Common myeloid progenitor, CD34-positive (primary cell): ENCODE results near the gene RNF44.
"Not testable (repeated sequence)": the region's sequence is repeated elsewhere in the genome, so short reads cannot be mapped to it uniquely, and the experiment has no call there.

Experiments used
- CTCF ChIA-PET: fragments of 350-600 bp; sonication (Branson Sonifier 250); formaldehyde crosslinking; loops from one replicate; lab custom pipeline; 2021; ENCODE audit warnings: antibody characterized with exemption; lab: Charles Lee
- POLR2A ChIA-PET: fragments of 350-600 bp; sonication (Branson Sonifier 250); formaldehyde crosslinking; loops from one replicate; lab custom pipeline; 2021; ENCODE audit warnings: antibody characterized with exemption; lab: Charles Lee
- DNase-seq, 3 donors: peaks; one replicate each; pipeline versions ENCODE4 v3.0.0 to v3.0.0-alpha.2; 2013
- H3K27ac ChIP-seq, 2 experiments: 1 replicate in 1 of 2; 2 replicates in 1 of 2; pipeline ENCODE4 v1.7.0; 2013; ENCODE audit warnings: inconsistent platforms in 2 of 2, low read length in 2 of 2, mild to moderate bottlenecking in 2 of 2, low read depth in 1 of 2, moderate library complexity in 1 of 2; ENCODE audit not compliant: severe bottlenecking in 2 of 2, insufficient read depth in 1 of 2, poor library complexity in 1 of 2
- H3K27me3 ChIP-seq, 5 experiments: replicated peaks in 2 of 5; 1 replicate in 3 of 5; 2 replicates in 2 of 5; pipeline versions ENCODE4 v1.6.1 to v1.7.0; 2013; ENCODE audit warnings: low read length in 4 of 5, mild to moderate bottlenecking in 2 of 5, moderate library complexity in 2 of 5, inconsistent platforms in 1 of 5; ENCODE audit not compliant: insufficient read depth in 5 of 5, control insufficient read depth in 4 of 5
- H3K36me3 ChIP-seq, 4 experiments: 1 replicate in 2 of 4; 2 replicates in 2 of 4; pipeline versions ENCODE4 v1.6.1 to v1.7.0; 2013; ENCODE audit warnings: low read length in 3 of 4, control low read depth in 1 of 4, mild to moderate bottlenecking in 1 of 4; ENCODE audit not compliant: control insufficient read depth in 4 of 4, insufficient read depth in 4 of 4
- H3K4me1 ChIP-seq, 4 experiments: 1 replicate in 3 of 4; 2 replicates in 1 of 4; pipeline versions ENCODE4 v1.6.1 to v1.7.1; 2013; ENCODE audit warnings: low read length in 3 of 4, mild to moderate bottlenecking in 3 of 4, control low read depth in 1 of 4, inconsistent platforms in 1 of 4, moderate library complexity in 1 of 4; ENCODE audit not compliant: control insufficient read depth in 4 of 4, insufficient read depth in 4 of 4; ENCODE audit errors: control extremely low read depth in 1 of 4
- H3K4me3 ChIP-seq, 7 experiments: 1 replicate in 4 of 7; 2 replicates in 3 of 7; pipeline versions ENCODE4 v1.5.1 to v1.7.0; 2013; ENCODE audit warnings: mild to moderate bottlenecking in 7 of 7, low read length in 6 of 7, moderate library complexity in 6 of 7, inconsistent platforms in 2 of 7, low read depth in 2 of 7, control low read depth in 1 of 7; ENCODE audit not compliant: insufficient read depth in 4 of 7, control insufficient read depth in 1 of 7; ENCODE audit errors: extremely low read depth in 1 of 7
- H3K9me3 ChIP-seq, 5 experiments: 1 replicate in 4 of 5; 2 replicates in 1 of 5; pipeline versions ENCODE4 v1.6.1 to v1.7.1; 2013; ENCODE audit warnings: low read length in 4 of 5, mild to moderate bottlenecking in 2 of 5, inconsistent platforms in 1 of 5, low read depth in 1 of 5, moderate library complexity in 1 of 5; ENCODE audit not compliant: control insufficient read depth in 4 of 5, insufficient read depth in 2 of 5; ENCODE audit errors: control extremely low read depth in 1 of 5
- WGBS: methylation state at CpG from one replicate; pipeline ENCODE4 v1.1.5; 2013; ENCODE audit not compliant: insufficient coverage; 5-methylcytosine and 5-hydroxymethylcytosine counted together

The RNF44 gene

DNA sequence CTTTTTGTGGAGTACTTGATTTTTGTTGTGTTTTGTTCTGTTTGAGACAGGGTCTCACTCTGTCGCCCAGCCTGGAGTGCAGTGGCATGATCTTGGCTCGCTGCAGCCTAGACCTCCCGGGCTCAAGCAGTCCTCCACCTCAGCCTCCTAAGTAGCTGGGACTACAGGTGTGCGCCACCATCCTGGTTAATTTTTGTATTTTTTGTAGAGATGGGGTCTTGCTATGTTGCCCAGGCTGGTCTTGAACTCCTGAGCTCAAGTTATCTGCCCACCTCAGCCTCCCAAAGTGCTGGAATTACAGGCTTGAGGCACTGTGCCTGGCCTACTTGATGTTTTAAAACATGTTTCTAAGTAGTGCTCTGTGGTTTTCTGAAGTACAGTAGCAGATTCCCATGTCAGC is 50.0 kb downstream of the RNF44 start:
- Histone ChIP-seq H3K36me3 (peaks cover 19 to 60% (median 27%) of the 10 kb centered on the region in 4 experiments), H3K4me1 (peaks cover 0 to 12% (median 0%) of the 10 kb centered on the region in 4 experiments)
- CTCF ChIA-PET = interaction anchor here (1.3 to 1.7 kb wide), 2 partner anchors 50 to 56 kb away, joined by 3 to 7 read pairs; partner anchors contain the start of gene RNF44
- POLR2A ChIA-PET, DNase-seq, H3K4me3 ChIP-seq, H3K27me3 ChIP-seq, H3K9me3 ChIP-seq, H3K27ac ChIP-seq: not testable (repeated sequence)
- WGBS = no CpG with 5 or more reads among the region's 4 CpGs

- CTCF ChIA-PET = interaction anchor here (0.7 to 0.9 kb wide), 2 partner anchors 20 to 56 kb away, joined by 3 read pairs; no protein-coding TSS in a partner anchor
- Histone ChIP-seq H3K4me1 (peaks cover 0 to 5% (median 0%) of the 10 kb centered on the region in 4 experiments), H3K4me3 (no peak overlapping the region), H3K27me3 (peaks cover 0 to 5% (median 0%) of the 10 kb centered on the region in 5 experiments), H3K36me3 (peaks cover 20 to 63% (median 29%) of the 10 kb centered on the region in 4 experiments), H3K9me3 (peaks cover 0 to 3% (median 0%) of the 10 kb centered on the region in 5 experiments), H3K27ac (no peak overlapping the region)
- WGBS = 99% methylated on average over 6 of the region's 7 CpGs
- POLR2A ChIA-PET = no interaction called here
- no peak for DNase-seq
These were observed 50.9 kb downstream of the RNF44 start for GRCh38 chr5:176486189-176486757.

GRCh38 chr5:176485176-176485575 is 52.0 kb downstream of the RNF44 start:
- CTCF ChIA-PET = no interaction called here
- POLR2A ChIA-PET = no interaction called here
- peaks cover 0 to 3% (median 0%) of the 10 kb centered on the region in 5 experiments for H3K9me3 ChIP-seq
- peaks cover 22 to 67% (median 30%) of the 10 kb centered on the region in 4 experiments for H3K36me3 ChIP-seq
- no peak for DNase-seq
- no peak overlapping the region for H3K4me3 ChIP-seq
- no peaks in the 10 kb centered on the region for H3K4me1 ChIP-seq
- peaks cover 0 to 5% (median 0%) of the 10 kb centered on the region in 5 experiments for H3K27me3 ChIP-seq
- WGBS = 89% methylated on average over 2 of the region's 2 CpGs
- H3K27ac ChIP-seq = no peak overlapping the region

GRCh38 chr5:176481711-176482110 is 55.5 kb downstream of the RNF44 start:
- H3K27me3 ChIP-seq = no peaks in the 10 kb centered on the region
- H3K4me3 ChIP-seq = no peak overlapping the region
- 100% methylated on average over 1 of the region's 4 CpGs for WGBS
- H3K27ac ChIP-seq = no peak overlapping the region
- peaks cover 0 to 3% (median 0%) of the 10 kb centered on the region in 5 experiments for H3K9me3 ChIP-seq
- POLR2A ChIA-PET = no interaction called here
- no peaks in the 10 kb centered on the region for H3K4me1 ChIP-seq
- peaks cover 14 to 49% (median 16%) of the 10 kb centered on the region in 4 experiments for H3K36me3 ChIP-seq
- CTCF ChIA-PET = interaction anchor here (1.0 kb wide), 1 partner anchor 62 kb away, joined by 3 read pairs; no protein-coding TSS in a partner anchor
- no peak for DNase-seq
